ENCODE measurements around the gene HIGD1B. TPM values are rescaled to one million over a fixed set of nuclear protein-coding genes. Genes with fewer than 3 reads are reported as not detected.

The HIGD1B gene
- total and polyA plus RNA-seq, 2 of the 13 experiments (the other 11 are each of a cell fraction or from before 2014, with no cell fraction given): not detected

GRCh38 chr17:44827863-44828262 lies 19.8 kb upstream of the HIGD1B start:
- CTCF ChIA-PET (ENCODE audit: low intra/inter-chr PET ratio, low total read pairs): no interaction called here
- Histone ChIP-seq H4K20me1 (ENCODE audit: insufficient read depth, low read length) (no peaks in the 10 kb centered on the region), H3K4me2 (ENCODE audit: low read depth, low read length) (no peak overlapping the region), H3K4me3 (replicated peaks in 1 of 3; ENCODE audit: insufficient read depth in 1 of 3, low read depth in 2 of 3, low read length in 3 of 3) (no peak overlapping the region), H3K9me3 (ENCODE audit: low read length) (no peaks in the 10 kb centered on the region), H3K36me3 (replicated peaks in 1 of 2; ENCODE audit: control insufficient read depth in 1 of 2, insufficient read depth in 2 of 2, low read length in 2 of 2) (no peaks in the 10 kb centered on the region), H3K79me2 (ENCODE audit: insufficient read depth, low read length) (no peaks in the 10 kb centered on the region), H3K27ac (ENCODE audit: extremely low read length, insufficient read depth, low read length) (no peak overlapping the region), H2AFZ (ENCODE audit: low read length) (no peak overlapping the region), H3K27me3 (ENCODE audit: control insufficient read depth in 1 of 2, insufficient read depth in 2 of 2, low read length in 2 of 2) (peaks cover 3 to 36% of the 10 kb centered on the region in 2 experiments), H3K9ac (ENCODE audit: insufficient read depth, low read depth, low read length) (no peak overlapping the region), H3K4me1 (ENCODE audit: insufficient read depth, low read length) (peaks cover 31% of the 10 kb centered on the region)
- no TSS peak for BruUV-seq (replicated peaks)
- FAIRE-seq (no peak), DNase-seq (ENCODE audit: low spot score) (no peak), ATAC-seq (no peak)
- whole genome bisulfite sequencing (ENCODE audit: low lambda C conversion rate): 63% methylated on average over 1 of the region's 1 CpG
- intact Hi-C loops (cut with micrococcal nuclease; ENCODE audit: unreplicated experiment) (no loop called here), in situ Hi-C loops (cut with HindIII; ENCODE audit: extremely low pct_ligation_motif_present, low pct_unique_long_range_greater_than_20kb) (loop anchor here (5.0 kb wide), 1 partner anchor 46 kb away; no protein-coding TSS in a partner anchor)
- POLR2A ChIA-PET: no interaction called here
- TF ChIP-seq TAF1 (CRISPR knock-in tag; IDR thresholded peaks at IDR 0.05): no peak
- no peak for TF ChIP-seq MEF2D (CRISPR knock-in tag; IDR thresholded peaks at IDR 0.05)
- no peak for TF ChIP-seq NCOR1 (IDR thresholded peaks at IDR 0.05; ENCODE audit: borderline replicate concordance, low read length)
- TF ChIP-seq THYN1 (CRISPR knock-in tag; IDR thresholded peaks at IDR 0.05; ENCODE audit: borderline replicate concordance, low read depth): no peak
- TF ChIP-seq, protein P1, sequence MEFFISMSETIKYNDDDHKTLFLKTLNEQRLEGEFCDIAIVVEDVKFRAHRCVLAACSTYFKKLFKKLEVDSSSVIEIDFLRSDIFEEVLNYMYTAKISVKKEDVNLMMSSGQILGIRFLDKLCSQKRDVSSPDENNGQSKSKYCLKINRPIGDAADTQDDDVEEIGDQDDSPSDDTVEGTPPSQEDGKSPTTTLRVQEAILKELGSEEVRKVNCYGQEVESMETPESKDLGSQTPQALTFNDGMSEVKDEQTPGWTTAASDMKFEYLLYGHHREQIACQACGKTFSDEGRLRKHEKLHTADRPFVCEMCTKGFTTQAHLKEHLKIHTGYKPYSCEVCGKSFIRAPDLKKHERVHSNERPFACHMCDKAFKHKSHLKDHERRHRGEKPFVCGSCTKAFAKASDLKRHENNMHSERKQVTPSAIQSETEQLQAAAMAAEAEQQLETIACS (CRISPR knock-in tag; IDR thresholded peaks at IDR 0.05): no peak
- TF ChIP-seq TCF7L2 (IDR thresholded peaks at IDR 0.05; ENCODE audit: low read depth, low read length): no peak
- TF ChIP-seq GATAD1 (CRISPR knock-in tag; IDR thresholded peaks at IDR 0.05): no peak
- no peak for TF ChIP-seq ZNF383 (CRISPR knock-in tag; IDR thresholded peaks at IDR 0.05; ENCODE audit: borderline replicate concordance)
- TF ChIP-seq ZNF430 (CRISPR knock-in tag; IDR thresholded peaks at IDR 0.05): no peak
- TF ChIP-seq, protein P2, sequence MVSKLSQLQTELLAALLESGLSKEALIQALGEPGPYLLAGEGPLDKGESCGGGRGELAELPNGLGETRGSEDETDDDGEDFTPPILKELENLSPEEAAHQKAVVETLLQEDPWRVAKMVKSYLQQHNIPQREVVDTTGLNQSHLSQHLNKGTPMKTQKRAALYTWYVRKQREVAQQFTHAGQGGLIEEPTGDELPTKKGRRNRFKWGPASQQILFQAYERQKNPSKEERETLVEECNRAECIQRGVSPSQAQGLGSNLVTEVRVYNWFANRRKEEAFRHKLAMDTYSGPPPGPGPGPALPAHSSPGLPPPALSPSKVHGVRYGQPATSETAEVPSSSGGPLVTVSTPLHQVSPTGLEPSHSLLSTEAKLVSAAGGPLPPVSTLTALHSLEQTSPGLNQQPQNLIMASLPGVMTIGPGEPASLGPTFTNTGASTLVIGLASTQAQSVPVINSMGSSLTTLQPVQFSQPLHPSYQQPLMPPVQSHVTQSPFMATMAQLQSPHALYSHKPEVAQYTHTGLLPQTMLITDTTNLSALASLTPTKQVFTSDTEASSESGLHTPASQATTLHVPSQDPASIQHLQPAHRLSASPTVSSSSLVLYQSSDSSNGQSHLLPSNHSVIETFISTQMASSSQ (IDR thresholded peaks at IDR 0.05; ENCODE audit: low read depth): no peak
- TF ChIP-seq, protein P2 (CRISPR knock-in tag; IDR thresholded peaks at IDR 0.05; ENCODE audit: borderline replicate concordance): no peak

Measured in HepG2 (cell line).